ENCODE measurements around the gene HSPB8.

- no peak for TF ChIP-seq CTCF (IDR thresholded peaks at IDR 0.05)
- no peak for TF ChIP-seq POLR2A (IDR thresholded peaks at IDR 0.05)
Observed at GRCh38 chr12:119157978-119158377, 20.8 kb upstream of the HSPB8 start.

Data from tibial nerve (tissue), 3 donors.